HL-60/S4 treated with retinoic acid at 250 ng/mL for 4 days and 3 days (cell line): ENCODE measurements around the gene CDKN1C.
"Not testable (repeated sequence)": the region's sequence is repeated elsewhere in the genome, so short reads cannot be mapped to it uniquely, and the experiment has no call there.

Source experiments
- in situ Hi-C: fragments of 300-500 bp; cut with MboI; formaldehyde crosslinking; loops from 2 replicates; pipeline ENCODE4 v1.7.0; 2022; ENCODE audit warnings: low sequenced_read_pairs

CDKN1C gene

GRCh38 chr11:2909133-2909902 is 23.7 kb upstream of the CDKN1C start:
- in situ Hi-C loops, result no loop called here

GRCh38 chr11:2908130-2908529 is 22.6 kb upstream of the CDKN1C start:
- in situ Hi-C loops, result no loop called here

- in situ Hi-C loops, result not testable (repeated sequence)
These were observed 19.7 kb upstream of the CDKN1C start for GRCh38 chr11:2905299-2905698.

- in situ Hi-C loops, result no loop called here
These were observed 18.8 kb upstream of the CDKN1C start for GRCh38 chr11:2904153-2905052.

GRCh38 chr11:2903672-2904011 is 18.1 kb upstream of the CDKN1C start:
- in situ Hi-C loops, result no loop called here

GRCh38 chr11:2902784-2903671 is 17.5 kb upstream of the CDKN1C start:
- in situ Hi-C loops, result no loop called here

- in situ Hi-C loops, result no loop called here
These were observed 16.5 kb upstream of the CDKN1C start for GRCh38 chr11:2901854-2902783.

GRCh38 chr11:2901196-2901796 is 15.7 kb upstream of the CDKN1C start:
- in situ Hi-C loops, result no loop called here

- in situ Hi-C loops, result loop anchor here (10.0 to 25.0 kb wide), 3 partner anchors 364 to 712 kb away; no protein-coding TSS in a partner anchor
These were observed 13.7 kb upstream of the CDKN1C start for GRCh38 chr11:2899080-2899783.

GRCh38 chr11:2898366-2899079 is 12.9 kb upstream of the CDKN1C start:
- in situ Hi-C loops, result loop anchor here (10.0 to 25.0 kb wide), 3 partner anchors 364 to 711 kb away; no protein-coding TSS in a partner anchor

- in situ Hi-C loops, result loop anchor here (10.0 to 25.0 kb wide), 3 partner anchors 362 to 710 kb away; no protein-coding TSS in a partner anchor
These were observed 11.5 kb upstream of the CDKN1C start for GRCh38 chr11:2897048-2897447.

- in situ Hi-C loops, result loop anchor here (10.0 to 25.0 kb wide), 3 partner anchors 361 to 709 kb away; no protein-coding TSS in a partner anchor
These were observed 10.5 kb upstream of the CDKN1C start for GRCh38 chr11:2896047-2896446.

GRCh38 chr11:2893935-2894334 is 8.4 kb upstream of the CDKN1C start:
- in situ Hi-C loops, result loop anchor here (10.0 to 25.0 kb wide), 3 partner anchors 359 to 707 kb away; no protein-coding TSS in a partner anchor

- in situ Hi-C loops, result loop anchor here (10.0 to 25.0 kb wide), 3 partner anchors 358 to 706 kb away; no protein-coding TSS in a partner anchor
These were observed 7.5 kb upstream of the CDKN1C start for GRCh38 chr11:2892967-2893528.

- in situ Hi-C loops, result loop anchor here (10.0 to 25.0 kb wide), 3 partner anchors 358 to 705 kb away; no protein-coding TSS in a partner anchor
These were observed 6.8 kb upstream of the CDKN1C start for GRCh38 chr11:2892215-2892966.
